Tibial artery (tissue), 4 donors: ENCODE data around the gene FBH1.
A peak's percentile ranks its signal among the peaks of the same experiment; 100 is the strongest.

ENCODE experiments used
- DNase-seq, 2 donors: peaks; one replicate each; pipeline ENCODE4 v3.0.0-alpha.2; 2019
- H3K27ac ChIP-seq, 2 donors: fragments of 200-600 bp; sonication (generic) in 1 of 2; 1 replicate in 1 of 2; 2 replicates in 1 of 2; pipeline ENCODE4 v1.5.1; 2018 to 2019; ENCODE audit warnings: mild to moderate bottlenecking in 1 of 2
- H3K27me3 ChIP-seq, 2 donors: fragments of 200-600 bp; sonication (generic) in 1 of 2; one replicate each; pipeline versions ENCODE4 v1.5.1 to v1.6.0; 2016 to 2019
- H3K36me3 ChIP-seq, 3 donors: fragments of 200-600 bp; sonication (generic) in 2 of 3; one replicate each; pipeline ENCODE4 v1.5.1; 2016 to 2019; ENCODE audit warnings: mild to moderate bottlenecking in 2 of 3
- H3K4me1 ChIP-seq, 4 donors: fragments of 200-600 bp; sonication (generic) in 2 of 4; 1 replicate in 3 of 4; 2 replicates in 1 of 4; pipeline ENCODE4 v1.5.1; 2016 to 2019
- H3K4me3 ChIP-seq, 2 donors: fragments of 200-600 bp; sonication (generic) in 1 of 2; 1 replicate in 1 of 2; 2 replicates in 1 of 2; pipeline ENCODE4 v1.5.1; 2018 to 2019; ENCODE audit warnings: mild to moderate bottlenecking in 2 of 2
- H3K9me3 ChIP-seq, 3 donors: fragments of 200-600 bp; sonication (generic) in 1 of 3; one replicate each; pipeline ENCODE4 v1.5.1; 2016 to 2019
- CTCF ChIP-seq, 2 experiments: fragments of 200-600 bp in 1 of 2; fragments of 450-650 bp in 1 of 2; IDR thresholded peaks; one replicate each; pipeline ENCODE4 v1.5.1; 2017 to 2019; ENCODE audit warnings: antibody characterized with exemption in 2 of 2, mild to moderate bottlenecking in 1 of 2, moderate library complexity in 1 of 2
- intact Hi-C: fragments of 100-400 bp; cut with DNase I; formaldehyde crosslinking; loops from one replicate; pipeline ENCODE4 v1.15.0; 2023; ENCODE audit warnings: low total_unique reads

FBH1 gene

DNA sequence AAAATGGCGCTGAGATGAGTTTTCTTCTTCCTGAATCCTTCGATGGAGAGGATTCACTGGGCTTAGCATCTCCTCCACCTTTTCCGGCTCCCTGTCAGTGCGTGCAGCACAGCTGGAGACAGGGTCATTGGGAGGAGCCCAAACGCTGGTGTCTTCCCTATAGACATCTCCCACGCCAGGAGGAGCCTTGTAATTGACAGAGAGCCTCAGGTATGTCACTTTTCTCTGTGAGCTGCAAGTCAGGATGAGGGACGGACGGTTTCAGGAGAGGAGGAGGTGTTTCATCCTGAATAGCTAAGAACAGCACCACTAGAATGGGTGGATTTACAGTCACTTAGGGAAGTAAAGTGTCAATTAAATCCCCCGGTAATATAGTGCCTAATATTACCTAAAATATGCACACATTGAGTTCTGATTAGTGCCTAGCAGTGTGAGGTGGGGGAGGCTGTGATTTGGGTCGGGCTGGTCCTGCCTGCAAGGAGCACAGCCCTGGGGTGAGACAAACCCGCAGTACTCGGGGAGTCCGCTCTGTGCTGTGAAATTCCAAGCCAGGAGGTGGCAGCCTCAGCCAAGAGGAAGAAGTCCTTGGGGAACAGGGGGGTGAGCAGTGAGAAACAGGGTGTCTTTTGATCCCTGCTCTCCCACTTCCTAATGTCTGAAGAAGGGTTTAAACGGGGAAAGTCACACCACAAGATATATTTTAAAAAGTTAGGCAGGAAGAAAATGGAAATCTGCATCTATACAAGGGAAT is 59.1 kb downstream of the FBH1 start:
- no peak overlapping the region for H3K27ac ChIP-seq
- peaks cover 0 to 45% (median 23%) of the 10 kb centered on the region in 4 donors for H3K4me1 ChIP-seq
- no peaks in the 10 kb centered on the region for H3K9me3 ChIP-seq
- intact Hi-C loops, result no loop called here
- DNase-seq, result peak in 1 of 2 donors; percentile 45
- H3K4me3 ChIP-seq, result no peak overlapping the region
- H3K36me3 ChIP-seq, result no peaks in the 10 kb centered on the region
- H3K27me3 ChIP-seq, result no peaks in the 10 kb centered on the region
- TF ChIP-seq CTCF (IDR thresholded peaks at IDR 0.05), result peak in 1 of 2 experiments; percentile 17

- Histone ChIP-seq H3K9me3 (no peaks in the 10 kb centered on the region), H3K27me3 (no peaks in the 10 kb centered on the region), H3K36me3 (no peaks in the 10 kb centered on the region), H3K27ac (peak overlapping the region in 1 of 2 donors; percentile 32), H3K4me3 (no peak overlapping the region), H3K4me1 (peaks cover 0 to 32% (median 9%) of the 10 kb centered on the region in 4 donors)
- no peak for TF ChIP-seq CTCF (IDR thresholded peaks at IDR 0.05)
- DNase-seq, result peak; percentile 54 to 81
- intact Hi-C loops, result no loop called here
Observed at GRCh38 chr10:5951167-5951711, 61.2 kb downstream of the FBH1 start.

- no peaks in the 10 kb centered on the region for H3K27me3 ChIP-seq
- H3K4me3 ChIP-seq, result no peak overlapping the region
- H3K27ac ChIP-seq, result peak overlapping the region in 1 of 2 donors; percentile 32
- H3K36me3 ChIP-seq, result no peaks in the 10 kb centered on the region
- no peak for TF ChIP-seq CTCF (IDR thresholded peaks at IDR 0.05)
- H3K9me3 ChIP-seq, result no peaks in the 10 kb centered on the region
- H3K4me1 ChIP-seq, result peaks cover 0 to 26% (median 5%) of the 10 kb centered on the region in 4 donors
- no peak for DNase-seq
- intact Hi-C loops, result no loop called here
Observed at GRCh38 chr10:5951721-5952407, 61.8 kb downstream of the FBH1 start.

DNA sequence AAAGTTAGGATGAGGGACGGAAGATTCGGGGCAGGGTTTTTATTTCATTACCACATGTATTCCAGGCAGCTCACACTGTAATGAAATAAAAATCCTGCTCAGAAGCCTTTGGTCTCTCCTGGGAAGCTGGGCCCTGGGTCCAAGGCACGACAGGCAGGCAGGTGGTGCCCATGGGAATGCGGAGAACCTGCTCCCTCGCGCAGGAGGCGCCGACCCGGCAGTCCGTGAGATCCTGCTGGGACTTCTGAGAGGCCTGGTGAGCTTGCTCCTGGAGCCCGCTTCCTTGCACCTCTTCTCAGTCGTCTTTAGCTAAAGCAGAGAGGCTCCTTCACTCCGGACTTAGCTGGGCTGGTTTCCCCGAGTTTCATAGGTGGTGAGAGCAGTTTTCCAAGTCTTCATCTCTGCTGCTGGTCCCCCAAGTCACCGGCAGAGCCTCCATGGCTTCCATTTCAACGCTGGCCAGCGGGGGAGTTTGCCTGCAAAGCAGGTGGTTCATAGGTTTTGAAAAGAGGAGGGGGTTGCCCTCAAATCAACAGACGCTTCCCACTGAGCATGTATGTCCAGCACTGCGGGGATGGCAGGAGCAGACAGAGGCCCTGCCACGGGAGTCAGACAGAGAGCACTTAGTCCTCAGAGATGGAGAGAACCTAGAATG is 62.8 kb downstream of the FBH1 start:
- H3K27ac ChIP-seq, result no peak overlapping the region
- no peaks in the 10 kb centered on the region for H3K27me3 ChIP-seq
- H3K4me1 ChIP-seq, result peaks cover 0 to 21% (median 5%) of the 10 kb centered on the region in 4 donors
- H3K36me3 ChIP-seq, result no peaks in the 10 kb centered on the region
- no peak for TF ChIP-seq CTCF (IDR thresholded peaks at IDR 0.05)
- intact Hi-C loops, result no loop called here
- H3K9me3 ChIP-seq, result no peaks in the 10 kb centered on the region
- no peak overlapping the region for H3K4me3 ChIP-seq
- no peak for DNase-seq

DNA sequence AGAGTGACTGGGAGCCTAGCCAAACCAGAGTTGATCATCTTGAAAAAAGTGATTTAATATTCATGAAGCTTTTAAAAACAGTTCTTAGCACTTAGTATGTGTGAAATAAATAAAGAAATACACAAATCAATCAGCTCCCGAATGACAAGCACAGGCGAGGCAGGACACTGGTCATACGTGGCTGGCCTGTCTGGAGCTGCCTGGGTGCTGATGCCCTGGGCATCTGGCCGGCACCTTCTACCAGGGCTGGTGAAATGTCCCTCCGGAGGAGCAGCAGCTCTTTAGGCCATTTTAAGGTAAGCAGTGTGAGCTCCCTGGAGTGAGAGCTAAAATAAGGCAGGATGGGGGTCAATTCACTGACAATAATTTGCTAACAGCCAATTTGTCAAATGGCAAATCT is 63.6 kb downstream of the FBH1 start:
- no peak overlapping the region for H3K4me3 ChIP-seq
- peaks cover 0 to 21% (median 5%) of the 10 kb centered on the region in 4 donors for H3K4me1 ChIP-seq
- TF ChIP-seq CTCF (IDR thresholded peaks at IDR 0.05), result no peak
- no peaks in the 10 kb centered on the region for H3K9me3 ChIP-seq
- no peak for DNase-seq
- intact Hi-C loops, result no loop called here
- H3K36me3 ChIP-seq, result no peaks in the 10 kb centered on the region
- H3K27me3 ChIP-seq, result no peaks in the 10 kb centered on the region
- no peak overlapping the region for H3K27ac ChIP-seq
